SK-N-SH (cell line): ENCODE results near the gene BTBD9. TPM values are rescaled to one million over a fixed set of nuclear protein-coding genes. Genes with fewer than 3 reads are reported as not detected.

ENCODE experiments used
- CTCF ChIA-PET: fragments of 300-600, 350-600 bp; formaldehyde crosslinking; extraction: SDS; loops from one replicate; lab custom pipeline; 2021; lab: Yijun Ruan, JAX
- POLR2A ChIA-PET: fragments of 350-600 bp; sonication (Branson Sonifier 250); formaldehyde crosslinking; extraction: SDS; loops from one replicate; lab custom pipeline; 2020; ENCODE audit warnings: antibody characterized with exemption, inconsistent platforms; lab: Yijun Ruan, JAX
- DNase-seq: peaks from one replicate; pipeline ENCODE4 v3.0.0; 2012
- H2AFZ ChIP-seq: fragments of 200-600 bp; sonication (generic); 2 replicates; pipeline ENCODE4 v1.8.1; 2016; ENCODE audit warnings: antibody characterized with exemption, mild to moderate bottlenecking, low read depth
- H3F3A ChIP-seq: fragments of 200-600 bp; sonication (generic); replicated peaks from 2 replicates; pipeline ENCODE3; 2016; ENCODE audit warnings: antibody characterized with exemption, mild to moderate bottlenecking; ENCODE audit not compliant: insufficient read depth
- H3K27ac ChIP-seq, 2 experiments: fragments of 200-500 bp in 1 of 2; fragments of 200-600 bp in 1 of 2; sonication (Bioruptor generic) in 1 of 2; sonication (generic), shearing (Covaris generic) in 1 of 2; 2 replicates each; pipeline versions ENCODE4 v1.5.1 to v1.6.1; 2014 to 2016; ENCODE audit warnings: low read depth in 2 of 2, inconsistent platforms in 1 of 2, low read length in 1 of 2, mild to moderate bottlenecking in 1 of 2, mixed read lengths in 1 of 2
- H3K27me3 ChIP-seq: fragments of 200-600 bp; sonication (generic), shearing (Covaris generic); 2 replicates; pipeline ENCODE4 v1.6.1; 2016; ENCODE audit warnings: mixed run types; ENCODE audit not compliant: insufficient read depth
- H3K36me3 ChIP-seq, 2 experiments: fragments of 200-500 bp in 1 of 2; fragments of 200-600 bp in 1 of 2; sonication (Bioruptor generic) in 1 of 2; sonication (generic) in 1 of 2; replicated peaks in 1 of 2; 2 replicates each; pipeline versions ENCODE3 to v1.5.1; 2014 to 2016; ENCODE audit warnings: low read length in 1 of 2, mild to moderate bottlenecking in 1 of 2; ENCODE audit not compliant: insufficient read depth in 2 of 2, control insufficient read depth in 1 of 2
- H3K4me1 ChIP-seq, 2 experiments: fragments of 200-500 bp in 1 of 2; fragments of 200-600 bp in 1 of 2; sonication (Bioruptor generic) in 1 of 2; sonication (generic), shearing (Covaris generic) in 1 of 2; 2 replicates each; pipeline versions ENCODE4 v1.5.1 to v1.6.1; 2014 to 2016; ENCODE audit warnings: low read depth in 1 of 2, low read length in 1 of 2, mixed run types in 1 of 2; ENCODE audit not compliant: insufficient read depth in 2 of 2, control insufficient read depth in 1 of 2
- H3K4me2 ChIP-seq: fragments of 200-600 bp; sonication (generic), shearing (Covaris generic); 2 replicates; pipeline ENCODE4 v1.6.1; 2017; ENCODE audit warnings: mixed run types
- H3K4me3 ChIP-seq, 2 experiments: fragments of 200-500 bp in 1 of 2; fragments of 200-600 bp in 1 of 2; sonication (Bioruptor generic) in 1 of 2; sonication (generic), shearing (Covaris generic) in 1 of 2; 2 replicates each; pipeline versions ENCODE4 v1.5.1 to v1.8.1; 2014 to 2016; ENCODE audit warnings: low read depth in 2 of 2, inconsistent platforms in 1 of 2, low read length in 1 of 2, mild to moderate bottlenecking in 1 of 2, mixed read lengths in 1 of 2, moderate library complexity in 1 of 2
- H3K79me2 ChIP-seq: fragments of 200-600 bp; sonication (generic); 2 replicates; pipeline ENCODE4 v1.8.1; 2017; ENCODE audit warnings: mild to moderate bottlenecking; ENCODE audit not compliant: insufficient read depth
- H3K9ac ChIP-seq: fragments of 200-600 bp; sonication (generic); 2 replicates; pipeline ENCODE4 v1.6.1; 2017; ENCODE audit warnings: mixed run types
- H3K9me2 ChIP-seq: fragments of 200-600 bp; sonication (generic); 2 replicates; pipeline ENCODE4 v1.6.1; 2017; ENCODE audit warnings: mixed run types
- H3K9me3 ChIP-seq: fragments of 200-600 bp; sonication (generic); 2 replicates; pipeline ENCODE4 v1.6.1; 2017; ENCODE audit warnings: mixed run types, mild to moderate bottlenecking, moderate library complexity
- H4K20me1 ChIP-seq: fragments of 200-600 bp; sonication (generic); 2 replicates; pipeline ENCODE4 v1.6.1; 2017; ENCODE audit warnings: mild to moderate bottlenecking, mixed run types; ENCODE audit not compliant: insufficient read depth
- CHD2 ChIP-seq: fragments of 150-350 bp; IDR thresholded peaks from 2 replicates; pipeline ENCODE4 v1.6.1; 2018; ENCODE audit warnings: low read length; ENCODE audit not compliant: partially characterized antibody
- ELF1 ChIP-seq: IDR thresholded peaks from 2 replicates; pipeline ENCODE4 v1.4.0; 2012
- EZH2phosphoT487 ChIP-seq: fragments of 200-600 bp; sonication (generic); IDR thresholded peaks from 2 replicates; pipeline ENCODE4 v1.6.1; 2017; ENCODE audit warnings: low read depth, mixed run types, mild to moderate bottlenecking, antibody characterized with exemption, moderate library complexity, borderline replicate concordance
- FOXJ3 ChIP-seq: sonication (generic); formaldehyde crosslinking; IDR thresholded peaks from 2 replicates; pipeline ENCODE4 v1.5.1; 2020; ENCODE audit warnings: mild to moderate bottlenecking, missing genetic modification reagents
- GABPA ChIP-seq: IDR thresholded peaks from 2 replicates; pipeline ENCODE4 v1.4.0; 2012; ENCODE audit warnings: low read depth, mild to moderate bottlenecking
- JUND ChIP-seq: IDR thresholded peaks from 2 replicates; pipeline ENCODE4 v1.4.0; 2012
- MEF2A ChIP-seq: IDR thresholded peaks from 2 replicates; pipeline ENCODE4 v1.4.0; 2012; ENCODE audit warnings: low read depth, borderline replicate concordance
- NRF1 ChIP-seq: IDR thresholded peaks from 2 replicates; pipeline ENCODE4 v1.6.1; 2012; ENCODE audit warnings: low read depth, mild to moderate bottlenecking, low read length
- PBX3 ChIP-seq: IDR thresholded peaks from 2 replicates; pipeline ENCODE4; 2012
- POLR2AphosphoS5 ChIP-seq: IDR thresholded peaks from 2 replicates; pipeline ENCODE4 v1.6.1; 2012; ENCODE audit warnings: low read depth, low read length
- RXRA ChIP-seq: IDR thresholded peaks from 2 replicates; pipeline ENCODE4 v1.4.0; 2012; ENCODE audit warnings: low read depth, mild to moderate bottlenecking, borderline replicate concordance
- SIN3A ChIP-seq: IDR thresholded peaks from 2 replicates; pipeline ENCODE4 v1.6.1; 2012; ENCODE audit warnings: low read depth, mild to moderate bottlenecking, low read length, moderate library complexity, borderline replicate concordance
- SMC3 ChIP-seq: IDR thresholded peaks from 2 replicates; pipeline ENCODE4 v1.6.1; 2012; ENCODE audit warnings: low read depth, low read length, improper control_type of control experiment
- TAF1 ChIP-seq: IDR thresholded peaks from 2 replicates; pipeline ENCODE4 v1.6.1; 2012; ENCODE audit warnings: low read depth, mild to moderate bottlenecking, low read length, moderate library complexity, borderline replicate concordance
- TEAD4 ChIP-seq: IDR thresholded peaks from 2 replicates; pipeline ENCODE4 v1.4.0; 2012; ENCODE audit warnings: mild to moderate bottlenecking, borderline replicate concordance; ENCODE audit not compliant: insufficient read depth
- USF1 ChIP-seq: IDR thresholded peaks from 2 replicates; pipeline ENCODE4 v1.4.0; 2012; ENCODE audit warnings: low read depth, borderline replicate concordance
- YY1 ChIP-seq: IDR thresholded peaks from 2 replicates; pipeline ENCODE4 v1.4.0; 2012; ENCODE audit warnings: low read depth, mild to moderate bottlenecking
- ZBTB33 ChIP-seq: IDR thresholded peaks from 2 replicates; pipeline ENCODE4 v1.4.0; 2012; ENCODE audit warnings: low read depth, borderline replicate concordance
- WGBS: methylation state at CpG from one replicate; pipeline ENCODE4 v1.1.6; 2017; ENCODE audit warnings: low lambda C conversion rate; 5-methylcytosine and 5-hydroxymethylcytosine counted together
- polyA plus RNA-seq, 3 experiments: library from polyadenylated mRNA; depleted of rRNA; stranded (reverse); fragments of >200 nt; gene quantifications; 2 replicates each; pipeline ENCODE4 v1.2.3, GENCODE V29; 2012
- TF ChIP-seq, protein P1 (sequence below): fragments of 150-350 bp; IDR thresholded peaks from 2 replicates; pipeline ENCODE4 v1.6.1; 2016; ENCODE audit warnings: mild to moderate bottlenecking, low read depth, low read length
- TF ChIP-seq, protein P2 (sequence below): IDR thresholded peaks from 2 replicates; pipeline ENCODE4 v1.4.0; 2012; ENCODE audit warnings: low read depth
- TF ChIP-seq, protein P3 (sequence below): IDR thresholded peaks from 2 replicates; pipeline ENCODE4 v1.6.1; 2012; ENCODE audit warnings: mild to moderate bottlenecking, low read depth, low read length, moderate library complexity
- TF ChIP-seq, protein P4 (sequence below): fragments of 150-350 bp; IDR thresholded peaks from 2 replicates; pipeline ENCODE4 v1.6.1; 2017; ENCODE audit warnings: antibody characterized with exemption, low read length, low read depth, borderline replicate concordance

BTBD9 gene
- 2.2 and 3.2 TPM in 2 replicates for polyA plus RNA-seq (2012; rRNA removed)
- 1.8 and 2.2 TPM in 2 replicates for polyA plus RNA-seq (2012; cell fraction: cytosol; rRNA removed)
- 3.1 and 3.6 TPM in 2 replicates for polyA plus RNA-seq (2012; cell fraction: nucleus; rRNA removed)

- ChIA-PET CTCF (interaction anchor here (1.2 kb wide), 1 partner anchor 11 kb away, joined by 3 read pairs; no protein-coding TSS in a partner anchor), POLR2A (no interaction called here)
- WGBS: 0% methylated on average over 7 of the region's 82 CpGs
These were observed at the start of gene BTBD9 for GRCh38 chr6:38639498-38640215. BTBD9 (minus strand) TSS chr6:38639929.

More at GRCh38 chr6:38639498-38640215, at the start of gene BTBD9:
- Histone ChIP-seq H3K79me2 (peaks cover 28% of the 10 kb centered on the region), H3K4me2 (peak within 1 kb of the TSS; percentile 80), H3K9me3 (no peaks in the 10 kb centered on the region), H3K27me3 (no peaks in the 10 kb centered on the region), H2AFZ (peak within 1 kb of the TSS; percentile 97), H3K36me3 (no peaks in the 10 kb centered on the region), H3K27ac (peak within 1 kb of the TSS; percentile 87 to 94), H3K4me3 (peak within 1 kb of the TSS; percentile 78 to 98), H4K20me1 (no peaks in the 10 kb centered on the region), H3K9me2 (no peaks in the 10 kb centered on the region), H3F3A (peaks cover 3% of the 10 kb centered on the region), H3K9ac (peak within 1 kb of the TSS; percentile 89), H3K4me1 (peaks cover 0 to 9% of the 10 kb centered on the region in 2 experiments; a peak in 2 of 4 replicates)
- DNase-seq: peak; percentile 91
- TF ChIP-seq TAF1 (peak; percentile 37; the same call in 1 of the 2 replicates), NRF1 (peak; percentile 67), TEAD4 (no peak), JUND (no peak), CHD2 (peak; percentile 19), EZH2phosphoT487 (no peak), GABPA (0 out of 2 replicates have a peak, but pooled peaks have one; percentile 34), USF1 (no peak), SMC3 (no peak), FOXJ3 (CRISPR knock-in tag) (no peak), SIN3A (no peak; the same call in 1 of the 2 replicates), YY1 (no peak), ZBTB33 (no peak), RXRA (no peak), ELF1 (peak; percentile 63; the same call in 1 of the 2 replicates), MEF2A (no peak), POLR2AphosphoS5 (peak; percentile 61), PBX3 (no peak)
- TF ChIP-seq, protein P1, sequence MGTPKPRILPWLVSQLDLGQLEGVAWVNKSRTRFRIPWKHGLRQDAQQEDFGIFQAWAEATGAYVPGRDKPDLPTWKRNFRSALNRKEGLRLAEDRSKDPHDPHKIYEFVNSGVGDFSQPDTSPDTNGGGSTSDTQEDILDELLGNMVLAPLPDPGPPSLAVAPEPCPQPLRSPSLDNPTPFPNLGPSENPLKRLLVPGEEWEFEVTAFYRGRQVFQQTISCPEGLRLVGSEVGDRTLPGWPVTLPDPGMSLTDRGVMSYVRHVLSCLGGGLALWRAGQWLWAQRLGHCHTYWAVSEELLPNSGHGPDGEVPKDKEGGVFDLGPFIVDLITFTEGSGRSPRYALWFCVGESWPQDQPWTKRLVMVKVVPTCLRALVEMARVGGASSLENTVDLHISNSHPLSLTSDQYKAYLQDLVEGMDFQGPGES: no peak
- TF ChIP-seq, protein P2, sequence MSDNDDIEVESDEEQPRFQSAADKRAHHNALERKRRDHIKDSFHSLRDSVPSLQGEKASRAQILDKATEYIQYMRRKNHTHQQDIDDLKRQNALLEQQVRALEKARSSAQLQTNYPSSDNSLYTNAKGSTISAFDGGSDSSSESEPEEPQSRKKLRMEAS: peak; percentile 21; the same call in 1 of the 2 replicates
- TF ChIP-seq, protein P3, sequence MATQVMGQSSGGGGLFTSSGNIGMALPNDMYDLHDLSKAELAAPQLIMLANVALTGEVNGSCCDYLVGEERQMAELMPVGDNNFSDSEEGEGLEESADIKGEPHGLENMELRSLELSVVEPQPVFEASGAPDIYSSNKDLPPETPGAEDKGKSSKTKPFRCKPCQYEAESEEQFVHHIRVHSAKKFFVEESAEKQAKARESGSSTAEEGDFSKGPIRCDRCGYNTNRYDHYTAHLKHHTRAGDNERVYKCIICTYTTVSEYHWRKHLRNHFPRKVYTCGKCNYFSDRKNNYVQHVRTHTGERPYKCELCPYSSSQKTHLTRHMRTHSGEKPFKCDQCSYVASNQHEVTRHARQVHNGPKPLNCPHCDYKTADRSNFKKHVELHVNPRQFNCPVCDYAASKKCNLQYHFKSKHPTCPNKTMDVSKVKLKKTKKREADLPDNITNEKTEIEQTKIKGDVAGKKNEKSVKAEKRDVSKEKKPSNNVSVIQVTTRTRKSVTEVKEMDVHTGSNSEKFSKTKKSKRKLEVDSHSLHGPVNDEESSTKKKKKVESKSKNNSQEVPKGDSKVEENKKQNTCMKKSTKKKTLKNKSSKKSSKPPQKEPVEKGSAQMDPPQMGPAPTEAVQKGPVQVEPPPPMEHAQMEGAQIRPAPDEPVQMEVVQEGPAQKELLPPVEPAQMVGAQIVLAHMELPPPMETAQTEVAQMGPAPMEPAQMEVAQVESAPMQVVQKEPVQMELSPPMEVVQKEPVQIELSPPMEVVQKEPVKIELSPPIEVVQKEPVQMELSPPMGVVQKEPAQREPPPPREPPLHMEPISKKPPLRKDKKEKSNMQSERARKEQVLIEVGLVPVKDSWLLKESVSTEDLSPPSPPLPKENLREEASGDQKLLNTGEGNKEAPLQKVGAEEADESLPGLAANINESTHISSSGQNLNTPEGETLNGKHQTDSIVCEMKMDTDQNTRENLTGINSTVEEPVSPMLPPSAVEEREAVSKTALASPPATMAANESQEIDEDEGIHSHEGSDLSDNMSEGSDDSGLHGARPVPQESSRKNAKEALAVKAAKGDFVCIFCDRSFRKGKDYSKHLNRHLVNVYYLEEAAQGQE: no peak
- TF ChIP-seq, protein P4, sequence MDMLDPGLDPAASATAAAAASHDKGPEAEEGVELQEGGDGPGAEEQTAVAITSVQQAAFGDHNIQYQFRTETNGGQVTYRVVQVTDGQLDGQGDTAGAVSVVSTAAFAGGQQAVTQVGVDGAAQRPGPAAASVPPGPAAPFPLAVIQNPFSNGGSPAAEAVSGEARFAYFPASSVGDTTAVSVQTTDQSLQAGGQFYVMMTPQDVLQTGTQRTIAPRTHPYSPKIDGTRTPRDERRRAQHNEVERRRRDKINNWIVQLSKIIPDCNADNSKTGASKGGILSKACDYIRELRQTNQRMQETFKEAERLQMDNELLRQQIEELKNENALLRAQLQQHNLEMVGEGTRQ: no peak
